Measurements from ENCODE around the gene PPIB.

GRCh38 chr15:64166102-64166890 lies 3.5 kb upstream of the PPIB start:
- TF ChIP-seq, protein P1, sequence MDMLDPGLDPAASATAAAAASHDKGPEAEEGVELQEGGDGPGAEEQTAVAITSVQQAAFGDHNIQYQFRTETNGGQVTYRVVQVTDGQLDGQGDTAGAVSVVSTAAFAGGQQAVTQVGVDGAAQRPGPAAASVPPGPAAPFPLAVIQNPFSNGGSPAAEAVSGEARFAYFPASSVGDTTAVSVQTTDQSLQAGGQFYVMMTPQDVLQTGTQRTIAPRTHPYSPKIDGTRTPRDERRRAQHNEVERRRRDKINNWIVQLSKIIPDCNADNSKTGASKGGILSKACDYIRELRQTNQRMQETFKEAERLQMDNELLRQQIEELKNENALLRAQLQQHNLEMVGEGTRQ (IDR thresholded peaks at IDR 0.05), result no peak
- TF ChIP-seq RAD21 (conservative IDR thresholded peaks at IDR 0.05 in 1 of 2, IDR thresholded peaks at IDR 0.05 in 1 of 2) (no peak), CTCF (IDR thresholded peaks at IDR 0.05) (no peak), FOSL2 (IDR thresholded peaks at IDR 0.05) (no peak), FOSL2 (CRISPR knock-in tag; IDR thresholded peaks at IDR 0.05) (no peak), ESRRA (IDR thresholded peaks at IDR 0.05; ENCODE audit: borderline replicate concordance, low read length) (no peak), REST (IDR thresholded peaks at IDR 0.05) (no peak), JUNB (IDR thresholded peaks at IDR 0.05) (no peak), MAZ (IDR thresholded peaks at IDR 0.05; ENCODE audit: borderline replicate concordance, low read depth, low read length) (no peak)
- TF ChIP-seq, protein P2, sequence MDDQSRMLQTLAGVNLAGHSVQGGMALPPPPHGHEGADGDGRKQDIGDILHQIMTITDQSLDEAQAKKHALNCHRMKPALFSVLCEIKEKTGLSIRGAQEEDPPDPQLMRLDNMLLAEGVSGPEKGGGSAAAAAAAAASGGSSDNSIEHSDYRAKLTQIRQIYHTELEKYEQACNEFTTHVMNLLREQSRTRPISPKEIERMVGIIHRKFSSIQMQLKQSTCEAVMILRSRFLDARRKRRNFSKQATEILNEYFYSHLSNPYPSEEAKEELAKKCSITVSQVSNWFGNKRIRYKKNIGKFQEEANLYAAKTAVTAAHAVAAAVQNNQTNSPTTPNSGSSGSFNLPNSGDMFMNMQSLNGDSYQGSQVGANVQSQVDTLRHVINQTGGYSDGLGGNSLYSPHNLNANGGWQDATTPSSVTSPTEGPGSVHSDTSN (IDR thresholded peaks at IDR 0.05), result no peak
